Activated CD4-positive, CD25-positive, alpha-beta regulatory T cell (primary cell): Measurements from ENCODE around the gene ANKRD33B.
"Not testable (repeated sequence)": the region's sequence is repeated elsewhere in the genome, so short reads cannot be mapped to it uniquely, and the experiment has no call there.

Experiments used
- DNase-seq, 4 experiments: peaks; one replicate each; lab custom pipeline; 2025; lab: John Stamatoyannopoulos, UW

Gene ANKRD33B

DNA sequence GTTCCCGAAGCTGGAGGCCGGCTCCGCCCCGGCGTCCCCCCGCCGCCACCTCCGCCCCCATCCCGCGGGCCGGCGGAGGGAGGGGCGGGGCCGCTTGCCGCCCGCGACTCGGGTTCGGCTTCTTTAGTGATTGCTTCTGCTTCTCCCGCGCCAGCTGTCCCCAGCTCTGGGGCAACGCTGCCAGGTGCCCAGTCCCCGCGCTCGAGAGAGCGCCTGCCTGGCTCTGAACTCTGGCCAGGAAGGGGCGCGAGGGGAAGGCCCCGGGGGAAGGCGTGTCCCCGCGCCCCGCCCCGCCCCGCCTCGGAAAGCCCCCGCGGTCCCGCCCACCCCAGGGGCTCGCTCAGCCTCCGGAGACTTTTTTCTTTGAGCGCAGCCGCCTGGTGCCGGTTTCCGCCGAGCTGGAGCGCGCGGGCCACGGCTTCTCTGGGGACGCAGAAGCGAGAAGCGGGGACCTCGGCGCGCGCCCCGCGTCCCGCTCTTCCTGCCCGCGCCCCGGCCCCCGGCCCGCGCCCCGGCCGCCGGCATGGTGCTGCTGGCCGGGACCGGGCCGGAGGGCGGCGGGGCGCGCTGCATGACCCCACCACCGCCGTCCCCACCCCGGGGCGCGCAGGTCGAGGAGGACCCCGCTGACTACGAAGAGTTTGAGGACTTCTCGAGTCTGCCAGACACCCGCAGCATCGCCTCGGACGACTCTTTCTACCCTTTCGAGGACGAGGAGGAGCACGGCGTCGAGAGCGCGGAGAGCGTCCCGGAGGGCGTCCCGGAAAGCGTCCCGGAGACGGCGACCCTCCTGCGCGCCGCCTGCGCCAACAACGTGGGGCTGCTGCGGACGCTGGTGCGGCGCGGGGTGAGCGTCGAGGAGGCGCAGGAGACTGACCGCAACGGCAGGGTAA is at the start of gene ANKRD33B:
TSS of gene ANKRD33B (plus strand) at position 126 of the 893 bp plus-strand sequence. CDS start at position 524, 398 bp downstream.
- peak; percentile 62 to 71 (median 68) for DNase-seq

DNA sequence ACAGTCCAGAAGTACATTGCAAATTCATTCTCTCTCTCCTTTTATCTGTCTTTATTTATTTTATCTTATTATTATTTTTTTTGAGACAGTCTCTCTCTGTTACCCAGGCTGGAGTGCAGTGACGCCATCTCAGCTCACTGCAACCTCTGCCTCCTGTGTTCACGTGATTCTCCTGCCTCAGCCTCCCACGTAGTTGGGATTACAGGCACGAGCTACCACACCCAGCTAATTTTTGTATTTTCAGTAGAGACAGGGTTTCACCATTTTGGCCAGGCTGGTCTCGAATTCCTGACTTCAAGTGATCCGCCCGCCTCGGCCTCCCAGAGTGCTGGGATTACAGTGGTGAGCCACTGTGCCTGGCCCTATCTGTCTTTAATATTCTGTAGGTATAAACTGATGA is 49.3 kb upstream of the ANKRD33B start:
- not testable (repeated sequence) for DNase-seq

DNA sequence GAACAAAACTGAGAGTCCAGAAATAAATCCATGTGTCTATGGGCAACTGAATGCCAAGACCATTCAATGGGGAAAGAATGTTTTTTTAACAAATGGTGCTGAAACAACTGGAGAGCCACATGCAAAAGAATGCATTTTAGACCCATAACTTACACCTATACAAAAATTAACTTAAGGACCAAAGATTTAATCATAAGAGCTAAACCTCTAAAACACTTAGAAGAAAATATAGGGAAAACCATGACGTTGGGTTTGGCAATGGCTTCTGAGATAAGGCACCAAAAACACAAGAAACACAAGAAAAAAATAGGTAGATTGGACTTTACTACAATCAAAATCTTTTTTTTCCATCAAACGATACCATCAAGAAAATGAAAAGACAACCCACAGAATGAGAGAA is 48.4 kb upstream of the ANKRD33B start:
- no peak for DNase-seq

DNA sequence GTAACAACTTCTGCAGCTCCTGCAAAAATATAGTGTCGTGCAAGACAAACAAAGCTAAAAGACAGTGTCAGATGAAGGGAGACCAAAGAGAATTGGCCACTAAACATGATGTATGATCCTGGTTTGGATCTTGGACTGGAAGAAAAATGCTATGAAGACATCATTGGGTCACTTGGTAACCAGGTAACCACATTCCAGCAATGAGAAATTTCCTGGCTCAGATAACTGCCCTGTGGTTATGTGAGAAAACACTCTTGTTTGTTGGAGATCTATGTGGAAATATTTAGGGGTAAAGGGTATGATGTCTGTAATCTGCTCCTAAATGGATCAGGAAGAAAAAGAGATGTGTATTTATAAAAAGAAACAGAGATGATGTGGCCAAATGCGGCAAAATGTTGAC is 45.5 kb upstream of the ANKRD33B start:
- no peak for DNase-seq

DNA sequence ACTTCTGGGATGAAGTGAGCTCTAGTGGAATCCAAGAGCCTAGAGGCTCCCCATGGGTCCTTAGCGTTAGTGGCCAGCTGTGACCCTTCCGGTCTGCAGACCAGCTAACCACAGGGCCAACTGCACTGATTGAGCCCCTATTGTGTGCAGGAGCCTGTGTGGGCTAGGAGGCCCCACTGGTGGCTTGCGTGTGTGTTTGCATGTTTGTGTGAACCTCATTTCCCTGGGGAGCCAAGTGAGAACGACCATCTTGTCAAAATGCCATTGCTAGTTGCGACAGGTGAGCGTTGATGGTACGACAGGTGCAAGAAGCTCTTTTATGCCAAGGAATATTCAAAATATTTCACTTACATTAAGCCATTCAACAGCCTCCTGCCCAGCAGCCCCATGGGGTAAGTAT is 44.1 kb upstream of the ANKRD33B start:
- DNase-seq: no peak

DNA sequence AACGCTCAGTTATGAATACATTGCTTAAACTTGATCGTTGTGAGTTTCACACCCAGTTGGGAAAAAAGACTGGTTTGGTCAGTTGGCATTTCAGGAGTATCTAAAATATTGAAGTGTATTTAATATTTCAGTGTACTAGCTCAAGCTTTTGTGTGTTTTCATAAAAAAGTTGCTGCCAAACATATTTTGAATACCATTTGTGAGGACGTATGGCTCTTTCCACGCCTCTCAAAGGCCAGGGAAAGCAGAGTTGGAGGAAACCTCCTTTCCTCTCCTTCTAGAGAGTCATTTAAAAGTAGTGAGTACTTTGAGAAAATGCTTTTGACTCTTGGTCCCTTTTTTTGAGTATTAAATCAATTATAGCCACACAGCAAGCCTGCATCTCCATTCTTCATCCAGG is 43.2 kb upstream of the ANKRD33B start:
- DNase-seq: no peak

DNA sequence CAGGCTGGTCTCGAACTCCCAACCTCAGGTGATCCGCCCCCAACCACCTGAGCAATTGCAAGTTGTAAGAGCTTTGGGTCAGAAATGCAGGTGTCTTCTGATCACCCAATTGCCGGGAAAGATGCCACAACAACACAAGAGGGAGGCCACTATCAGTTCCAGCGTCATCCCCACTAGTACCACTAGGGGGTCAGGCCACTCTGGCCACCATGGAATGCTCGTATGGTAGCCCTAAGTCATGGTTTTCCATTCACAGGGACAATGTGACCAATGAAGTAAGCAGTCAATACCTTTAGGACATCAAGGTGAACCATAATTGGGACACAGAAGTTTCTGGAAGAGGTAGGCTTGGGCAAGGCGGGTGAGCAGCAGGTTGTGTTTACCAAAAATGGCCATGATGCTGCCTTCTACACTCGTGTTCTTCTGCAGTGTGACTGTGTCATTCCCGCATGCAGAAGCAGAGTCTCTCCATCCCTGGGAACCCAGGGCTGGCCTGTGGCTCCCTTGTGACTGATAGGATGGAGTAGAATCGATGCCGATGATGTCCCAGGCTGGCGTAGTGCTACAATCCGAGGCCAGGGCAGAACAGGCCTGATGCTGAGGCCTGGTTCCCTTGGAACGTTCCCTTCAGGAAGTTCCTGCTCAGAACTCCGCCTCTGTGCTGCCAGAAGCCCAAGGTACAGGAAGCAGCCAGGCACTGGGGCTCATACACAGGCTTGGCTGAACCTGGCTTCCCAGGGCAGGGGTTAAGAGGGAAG is 42.2 kb upstream of the ANKRD33B start:
- no peak for DNase-seq

DNA sequence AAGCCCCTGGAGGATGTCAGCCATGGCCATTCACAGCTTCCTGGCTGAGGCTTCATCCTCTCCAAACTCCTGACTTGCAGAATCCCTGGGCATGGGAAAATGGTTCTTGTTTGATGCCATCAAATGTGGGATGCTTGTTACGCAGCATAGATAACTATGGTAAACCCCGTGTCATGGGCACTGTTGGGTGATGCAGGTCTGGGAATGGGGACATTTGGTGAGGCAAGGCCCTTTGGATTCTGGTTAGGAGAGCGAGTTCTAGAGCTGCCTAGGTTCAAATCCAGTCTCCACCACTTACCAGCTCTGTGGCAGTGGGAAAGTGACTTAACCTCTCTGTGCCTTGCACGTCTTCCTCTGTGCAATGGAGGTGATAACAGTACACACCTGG is 41.7 kb upstream of the ANKRD33B start:
- no peak for DNase-seq

DNA sequence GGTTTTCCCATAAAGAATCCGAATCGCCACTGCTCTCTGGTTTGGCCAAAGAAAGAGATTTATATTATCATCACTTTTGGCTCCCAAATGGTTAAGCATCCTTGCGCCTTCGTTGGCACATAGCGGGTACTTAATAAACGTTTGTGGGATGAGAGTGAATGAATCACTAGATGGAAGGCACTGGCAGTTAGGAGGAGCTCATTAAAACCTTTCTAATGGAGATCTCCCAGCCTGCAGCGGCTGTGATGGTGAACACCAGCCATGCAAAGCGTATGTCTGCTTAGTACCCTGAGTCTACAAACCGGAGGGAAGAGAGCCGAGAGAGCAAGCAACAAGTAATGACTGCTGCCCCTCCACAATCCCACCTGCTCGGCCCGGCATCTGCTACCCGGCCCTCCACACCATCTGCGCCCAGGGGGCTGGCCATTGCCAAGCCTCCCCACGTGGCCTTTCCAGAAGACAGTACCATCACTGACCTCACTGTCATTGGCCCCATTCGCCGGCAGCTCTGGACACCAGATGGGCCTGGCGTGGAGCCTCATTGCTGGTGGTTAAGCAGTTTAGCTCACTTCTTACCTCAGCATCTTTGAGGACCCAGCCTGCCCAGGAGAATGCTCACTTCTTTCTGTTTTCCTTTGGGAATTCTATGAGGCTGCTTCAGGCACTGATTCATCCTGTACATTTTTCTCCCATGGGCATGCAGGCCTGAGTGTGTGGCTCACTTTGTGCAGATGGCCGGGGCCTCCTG is 39.3 kb upstream of the ANKRD33B start:
- DNase-seq: no peak

DNA sequence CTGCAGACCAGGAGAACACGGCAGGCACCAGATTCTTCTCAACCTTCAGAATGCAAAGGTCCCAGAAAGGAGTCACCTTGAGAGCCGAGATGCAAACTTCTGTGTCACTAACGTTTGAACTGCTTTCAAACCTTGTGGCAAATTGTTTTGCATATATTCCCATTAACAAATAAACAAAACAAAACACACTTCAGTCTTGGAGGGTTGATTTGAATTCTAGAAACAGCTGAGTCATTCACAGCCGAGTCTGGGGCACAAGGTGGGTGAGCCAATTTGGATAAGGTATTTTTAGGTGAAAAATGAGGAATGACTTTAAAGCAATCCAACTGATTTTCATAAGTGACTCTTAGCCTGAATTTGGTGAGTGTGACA is 38.8 kb upstream of the ANKRD33B start:
- DNase-seq: no peak

DNA sequence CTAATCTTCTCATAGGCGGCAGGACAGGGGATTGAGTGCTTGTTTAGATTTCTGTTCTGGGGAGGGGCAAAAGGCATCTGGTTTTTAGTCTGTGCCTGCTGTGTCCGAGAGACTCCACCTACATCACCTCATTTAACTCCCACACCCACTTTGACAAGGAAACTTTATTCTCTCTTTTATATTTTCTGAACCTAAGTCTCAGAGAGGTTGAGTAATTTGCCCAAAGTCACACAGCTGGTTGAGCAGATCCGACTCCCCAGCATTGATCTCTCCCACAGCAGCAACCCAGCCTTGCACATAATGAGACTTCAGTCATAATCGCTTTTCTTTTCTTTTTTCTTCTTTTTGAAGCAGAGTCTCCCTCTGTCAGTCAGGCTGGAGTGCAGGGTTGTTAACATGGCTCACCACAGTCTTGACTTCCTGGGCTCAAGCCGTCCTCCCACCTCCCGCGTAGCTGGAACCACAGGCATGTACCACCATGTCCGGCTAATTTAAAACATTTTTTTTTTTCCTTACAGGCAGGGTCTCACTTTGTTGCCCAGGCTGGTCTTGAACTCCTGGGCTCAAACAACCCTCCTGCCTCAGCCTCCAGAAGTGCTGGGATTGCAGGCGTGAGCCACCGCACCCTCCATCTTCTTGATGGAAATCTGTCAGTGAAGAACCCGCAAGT is 36.5 kb upstream of the ANKRD33B start:
- no peak for DNase-seq

DNA sequence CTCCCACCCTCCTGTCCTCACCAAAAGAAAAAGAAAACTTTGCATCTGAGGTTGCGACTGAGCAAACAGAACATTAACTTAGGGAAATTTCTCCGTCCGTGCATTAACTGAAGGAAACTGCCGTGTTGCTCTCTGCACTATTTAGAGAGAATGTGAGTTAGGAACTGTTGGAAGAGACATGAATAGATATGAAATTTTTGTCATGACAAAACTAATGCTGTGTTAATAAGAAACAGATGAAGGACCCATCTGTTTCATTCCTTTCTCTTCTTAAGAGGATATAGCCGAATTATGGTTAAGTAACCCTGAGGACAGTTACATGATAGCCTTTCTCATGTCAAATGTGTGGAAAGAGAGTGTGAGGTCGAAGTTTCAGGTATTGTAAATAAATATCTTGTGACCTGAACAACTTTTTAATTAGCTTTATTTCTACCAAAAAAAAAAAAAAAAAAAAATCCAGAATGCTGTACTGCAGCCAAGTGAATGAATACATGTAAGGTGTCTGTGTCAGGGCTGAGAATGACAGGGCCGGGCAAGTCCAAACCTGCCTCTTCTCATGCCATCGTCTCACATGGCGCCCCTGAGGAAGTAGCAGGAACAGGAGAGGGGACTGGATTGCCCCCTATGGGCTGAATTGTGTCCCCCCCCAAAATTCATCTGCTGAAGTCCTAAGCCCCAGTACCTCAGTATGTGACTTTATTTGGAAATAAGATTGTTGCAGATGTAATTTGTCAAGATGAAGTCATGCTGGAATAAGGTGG is 35.6 kb upstream of the ANKRD33B start:
- DNase-seq: no peak

DNA sequence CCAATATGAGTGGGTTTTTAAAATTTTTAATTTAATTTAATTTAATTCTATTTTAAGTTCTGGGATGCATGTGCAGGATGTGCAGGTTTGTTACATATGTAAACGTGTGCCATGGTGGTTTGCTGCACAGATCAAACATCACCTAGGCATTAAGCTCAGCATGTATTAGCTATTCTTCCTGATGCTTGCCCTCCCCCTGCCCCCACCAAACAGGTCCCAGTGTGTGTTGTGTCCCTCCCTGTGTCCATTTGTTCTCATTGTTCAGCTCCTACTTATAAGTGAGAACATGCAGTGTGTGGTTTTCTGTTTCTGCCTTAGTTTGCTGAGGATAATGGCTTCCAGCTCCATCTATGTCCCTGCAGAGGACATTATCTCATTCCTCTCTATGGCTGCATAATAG is 35.0 kb upstream of the ANKRD33B start:
- DNase-seq: no peak

DNA sequence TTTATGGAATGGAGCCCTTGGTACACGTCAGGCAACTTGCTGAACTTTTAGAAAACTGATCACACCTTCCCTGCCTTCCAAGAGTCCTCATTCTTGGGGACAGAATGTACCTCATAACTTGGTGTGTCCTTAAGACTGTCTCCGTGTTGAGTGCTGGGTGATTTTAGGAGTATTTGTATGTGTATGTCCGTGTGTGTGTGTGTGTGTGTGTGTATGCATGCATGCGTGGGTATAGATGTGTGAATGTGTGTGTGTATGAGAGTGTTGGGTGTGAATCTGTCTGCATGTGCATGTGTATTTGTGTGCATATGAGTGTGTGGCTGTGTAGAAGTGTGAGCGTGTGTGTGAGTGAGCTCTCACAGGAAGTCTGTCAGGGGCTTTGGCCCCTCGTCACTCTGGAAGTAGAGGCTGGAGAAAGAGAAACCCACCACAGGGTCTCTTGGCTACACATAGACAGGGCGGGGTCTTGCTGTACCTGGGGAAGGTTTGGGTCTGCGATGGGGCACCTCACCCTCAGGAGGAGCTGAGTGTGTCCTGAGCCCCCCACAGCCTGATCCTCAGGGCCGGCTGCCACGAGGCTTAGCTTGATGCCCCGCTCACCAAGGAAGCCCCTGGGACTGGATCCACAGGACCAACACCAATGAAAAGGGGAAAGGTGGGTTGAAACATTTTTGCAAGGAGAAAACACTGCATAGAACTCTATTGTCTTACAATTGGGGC is 33.1 kb upstream of the ANKRD33B start:
- no peak for DNase-seq

DNA sequence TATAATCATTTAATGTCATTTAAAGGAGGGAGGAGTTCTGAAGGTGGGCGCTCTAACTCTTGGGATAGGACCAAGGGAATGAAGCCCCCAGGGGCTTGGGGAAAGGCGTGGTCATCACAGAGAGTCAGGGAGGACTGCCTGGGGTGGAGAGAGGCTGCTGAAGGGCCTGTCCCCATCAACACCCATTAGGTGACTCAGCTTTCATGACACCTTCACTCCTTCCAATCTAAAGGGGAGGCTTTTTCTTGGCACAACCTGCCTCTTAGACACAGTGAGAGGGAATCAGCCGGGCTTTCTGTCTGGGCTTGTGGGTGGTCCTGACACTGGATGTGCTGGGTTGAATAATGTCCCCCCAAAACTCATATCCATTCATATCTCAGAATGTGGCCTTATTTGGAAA is 31.4 kb upstream of the ANKRD33B start:
- DNase-seq: no peak

DNA sequence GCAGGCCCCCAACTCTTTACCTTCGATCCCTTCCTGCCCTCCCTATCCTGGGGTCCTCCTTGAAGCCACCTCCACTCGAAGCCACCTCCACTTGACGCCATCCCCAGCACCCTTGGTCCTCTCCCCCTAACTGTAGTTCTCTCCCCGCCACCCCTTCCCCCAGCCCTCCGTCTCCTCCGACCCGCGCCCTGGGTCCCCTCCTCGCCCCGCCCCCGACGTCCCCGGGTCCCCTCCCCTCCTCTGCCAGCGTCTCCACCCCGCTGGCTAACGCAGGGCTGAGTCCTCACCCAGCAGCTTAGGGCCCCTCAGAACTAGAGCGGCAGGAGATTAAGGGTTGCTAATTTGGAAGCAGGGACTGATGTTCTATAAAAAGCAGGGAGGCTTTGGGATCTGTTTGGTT is 30.6 kb upstream of the ANKRD33B start:
- no peak for DNase-seq

DNA sequence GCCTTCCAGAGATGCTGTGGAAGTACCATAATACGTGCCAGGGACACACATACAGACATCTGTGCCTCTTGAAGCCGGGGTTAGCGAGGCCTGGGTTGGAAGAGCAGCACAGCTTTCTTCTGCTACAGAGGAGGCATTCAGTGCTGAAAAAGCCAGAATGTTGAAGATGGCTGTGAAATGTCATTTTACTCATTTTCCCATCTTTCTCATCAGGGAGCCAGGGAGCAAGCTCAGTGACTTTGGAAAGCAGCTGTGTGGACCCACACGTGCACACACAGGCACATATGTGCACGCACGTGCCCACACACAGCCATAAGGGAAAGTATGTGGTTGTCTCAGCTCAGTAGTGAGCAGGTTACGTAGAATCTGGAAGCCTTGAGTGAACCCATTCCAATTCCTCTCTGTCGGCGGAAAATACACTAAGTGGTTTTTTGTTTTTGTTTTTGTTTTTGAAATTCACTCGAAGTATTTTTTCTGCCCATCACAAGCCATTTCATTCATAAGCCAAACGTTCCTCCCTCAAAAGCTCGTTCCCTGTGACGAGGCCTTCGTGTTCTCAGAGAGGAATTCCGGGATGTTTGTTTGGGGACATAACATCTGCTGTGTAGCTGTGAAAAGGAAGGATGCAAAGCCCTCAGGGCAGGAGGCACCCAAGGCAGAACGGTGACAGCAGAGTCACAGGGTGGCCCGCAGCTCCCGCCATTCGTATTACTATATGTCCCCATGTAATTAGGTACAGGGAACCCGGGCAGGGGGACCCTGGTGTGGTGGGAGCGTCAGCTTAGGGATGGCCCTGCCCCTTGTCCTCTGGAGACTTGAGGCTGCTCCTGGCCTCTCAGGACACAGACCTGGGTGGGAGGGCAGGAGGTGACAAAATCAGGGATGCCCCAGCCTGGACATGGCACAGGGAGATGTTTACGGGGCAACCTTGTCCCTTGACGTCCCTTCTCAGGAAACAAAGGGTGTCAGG is 29.0 kb upstream of the ANKRD33B start:
- no peak for DNase-seq

DNA sequence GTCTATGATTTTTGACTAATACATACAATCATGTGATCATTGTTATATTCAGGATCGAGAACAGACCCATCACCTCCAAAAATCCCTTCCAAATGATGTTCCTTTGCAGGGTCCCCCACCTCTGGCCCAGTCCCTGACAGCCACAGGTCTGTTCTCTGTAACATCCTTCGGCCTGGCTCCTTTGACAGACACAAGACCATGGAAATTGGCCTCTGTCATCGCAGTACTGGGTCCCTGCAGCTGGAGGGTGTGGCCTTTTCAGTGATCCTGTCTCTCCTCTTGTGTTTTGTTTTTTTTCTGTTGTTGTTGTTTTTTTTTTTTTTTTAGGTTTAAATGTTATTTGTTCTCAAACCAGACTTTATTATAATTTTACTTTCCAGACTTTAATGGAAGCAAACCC is 27.4 kb upstream of the ANKRD33B start:
- DNase-seq: no peak

DNA sequence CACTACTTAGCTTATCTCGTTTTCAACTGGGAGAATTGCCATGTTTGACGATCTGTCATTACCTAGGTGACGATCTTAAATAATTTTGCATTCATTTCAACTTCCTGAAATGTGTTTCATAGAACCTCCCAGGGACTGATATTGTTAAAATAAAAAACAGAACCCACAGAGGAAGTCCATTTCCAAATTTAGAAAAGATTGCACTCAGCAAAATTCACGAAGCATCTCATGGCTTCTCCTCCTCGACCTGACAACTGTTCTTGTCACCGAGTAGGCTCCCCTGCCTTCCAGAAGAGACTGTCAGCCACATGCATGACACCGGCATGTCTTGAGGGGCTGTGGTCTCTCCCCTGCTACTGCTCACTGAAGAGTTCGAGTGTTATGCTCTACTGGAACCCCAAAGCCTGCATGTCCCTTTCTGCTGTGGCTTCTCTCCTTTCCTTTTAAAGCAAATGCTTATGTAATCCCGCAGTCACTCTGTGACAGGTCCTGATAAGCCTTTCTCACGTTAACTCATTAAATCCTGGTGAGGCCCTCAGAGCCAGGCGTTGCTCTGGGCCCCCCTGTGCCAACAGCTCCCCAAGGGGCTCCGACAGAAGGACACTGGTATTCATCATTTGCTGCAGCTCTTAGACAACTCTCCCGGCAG is 26.8 kb upstream of the ANKRD33B start:
- no peak for DNase-seq
